ENCODE results near the gene RND1.

DNA sequence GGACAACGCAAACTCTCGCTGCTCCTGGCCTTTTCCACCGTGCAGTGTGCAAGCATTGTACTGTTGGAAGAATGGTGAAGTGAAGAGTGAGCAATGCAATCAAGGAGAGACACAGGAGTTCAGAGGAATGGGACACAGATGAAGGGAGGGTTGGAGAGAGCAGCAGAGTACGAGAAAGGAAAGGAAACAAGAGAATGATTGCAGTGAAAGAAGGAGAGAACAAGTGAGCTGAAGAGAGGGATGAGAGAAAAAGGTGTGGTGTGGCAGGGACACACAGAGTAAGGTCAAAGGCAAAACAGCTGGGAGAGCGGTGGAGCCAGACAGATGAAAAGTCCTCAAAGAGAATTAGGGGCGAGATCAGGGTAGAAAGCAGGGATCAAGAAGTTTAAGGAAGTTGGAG is 34.4 kb downstream of the RND1 start:
- TF ChIP-seq, protein P1, sequence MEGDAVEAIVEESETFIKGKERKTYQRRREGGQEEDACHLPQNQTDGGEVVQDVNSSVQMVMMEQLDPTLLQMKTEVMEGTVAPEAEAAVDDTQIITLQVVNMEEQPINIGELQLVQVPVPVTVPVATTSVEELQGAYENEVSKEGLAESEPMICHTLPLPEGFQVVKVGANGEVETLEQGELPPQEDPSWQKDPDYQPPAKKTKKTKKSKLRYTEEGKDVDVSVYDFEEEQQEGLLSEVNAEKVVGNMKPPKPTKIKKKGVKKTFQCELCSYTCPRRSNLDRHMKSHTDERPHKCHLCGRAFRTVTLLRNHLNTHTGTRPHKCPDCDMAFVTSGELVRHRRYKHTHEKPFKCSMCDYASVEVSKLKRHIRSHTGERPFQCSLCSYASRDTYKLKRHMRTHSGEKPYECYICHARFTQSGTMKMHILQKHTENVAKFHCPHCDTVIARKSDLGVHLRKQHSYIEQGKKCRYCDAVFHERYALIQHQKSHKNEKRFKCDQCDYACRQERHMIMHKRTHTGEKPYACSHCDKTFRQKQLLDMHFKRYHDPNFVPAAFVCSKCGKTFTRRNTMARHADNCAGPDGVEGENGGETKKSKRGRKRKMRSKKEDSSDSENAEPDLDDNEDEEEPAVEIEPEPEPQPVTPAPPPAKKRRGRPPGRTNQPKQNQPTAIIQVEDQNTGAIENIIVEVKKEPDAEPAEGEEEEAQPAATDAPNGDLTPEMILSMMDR (optimal IDR thresholded peaks at IDR 0.05 in 1 of 3, IDR thresholded peaks at IDR 0.05 in 1 of 3, conservative IDR thresholded peaks at IDR 0.05 in 1 of 3; ENCODE audit: extremely low read depth in 1 of 3, insufficient read depth in 2 of 3, low read length in 3 of 3) = no peak
- no peak for TF ChIP-seq EZH2 (IDR thresholded peaks at IDR 0.05; ENCODE audit: low read length)

Data from keratinocyte (primary cell).